GM12878 (cell line): ENCODE data around the gene TMPRSS6. TPM values are rescaled to one million over a fixed set of nuclear protein-coding genes. Genes with fewer than 3 reads are reported as not detected.

ENCODE experiments used
- BHLHE40 ChIP-seq, 2 experiments: fragments of 450-650 bp in 1 of 2; IDR thresholded peaks; 2 replicates each; pipeline ENCODE4 v1.6.1; 2011 to 2017; ENCODE audit warnings: low read depth in 2 of 2, borderline replicate concordance in 1 of 2, improper control_type of control experiment in 1 of 2, low read length in 1 of 2, mild to moderate bottlenecking in 1 of 2
- IRF4 ChIP-seq: IDR thresholded peaks from 2 replicates; pipeline ENCODE4 v1.6.1; 2011; ENCODE audit warnings: low read depth, low read length
- MEF2A ChIP-seq: IDR thresholded peaks from 2 replicates; pipeline ENCODE4 v1.6.1; 2011; ENCODE audit warnings: low read depth, mild to moderate bottlenecking, low read length, moderate library complexity; ENCODE audit not compliant: insufficient read depth
- MTA3 ChIP-seq: IDR thresholded peaks from 2 replicates; pipeline ENCODE4 v1.6.1; 2012; ENCODE audit warnings: low read length, inconsistent platforms, borderline replicate concordance
- NFIC ChIP-seq: IDR thresholded peaks from 2 replicates; pipeline ENCODE4 v1.6.1; 2012; ENCODE audit warnings: low read depth, mild to moderate bottlenecking, inconsistent platforms, low read length, moderate library complexity
- NKRF ChIP-seq: fragments of 450-650 bp; conservative IDR thresholded peaks from 2 replicates; pipeline ENCODE4 v1.6.1; 2017; ENCODE audit warnings: mild to moderate bottlenecking, moderate library complexity
- RB1 ChIP-seq: fragments of 450-650 bp; formaldehyde crosslinking; IDR thresholded peaks from 2 replicates; pipeline ENCODE4 v1.6.1; 2017; ENCODE audit warnings: mild to moderate bottlenecking, borderline replicate concordance
- REST ChIP-seq: IDR thresholded peaks from 2 replicates; pipeline ENCODE4 v1.6.1; 2012; ENCODE audit warnings: mild to moderate bottlenecking, low read depth, low read length
- ZBTB40 ChIP-seq: fragments of 450-650 bp; IDR thresholded peaks from 2 replicates; pipeline ENCODE4 v1.6.1; 2016; ENCODE audit warnings: mild to moderate bottlenecking, moderate library complexity, borderline replicate concordance
- ZNF217 ChIP-seq: fragments of 450-650 bp; IDR thresholded peaks from 2 replicates; pipeline ENCODE4 v1.6.1; 2017; ENCODE audit warnings: antibody characterized with exemption, mild to moderate bottlenecking
- polyA plus RNA-seq, 11 experiments: library from polyadenylated mRNA; depleted of rRNA in 4 of 11; unstranded in 6 of 11; stranded (reverse) in 5 of 11; fragments of >200 nt; fragmentation: Nextera tagmentation in 4 of 11; fragmentation: Illumina TruSeq in 1 of 11; extraction: Ambion mirVana in 4 of 11; extraction: Trizol in 1 of 11; gene quantifications; 1 replicate in 1 of 11; 2 replicates in 10 of 11; pipeline versions ENCODE4 v1.2.1 to v1.2.3, GENCODE V29; 2011 to 2016; ENCODE audit warnings: inconsistent platforms in 2 of 11, missing spikeins in 2 of 11, low read depth in 1 of 11
- total RNA-seq, 4 experiments: library from RNA; depleted of rRNA in 3 of 4; stranded (reverse); fragments of >200 nt in 3 of 4; fragmentation: Illumina TruSeq in 1 of 4; extraction: Trizol in 1 of 4; gene quantifications; 2 replicates each; pipeline versions ENCODE4 v1.2.1 to v1.2.3, GENCODE V29; 2013 to 2021
- TF ChIP-seq, protein P1 (sequence below): IDR thresholded peaks from 2 replicates; pipeline ENCODE4 v1.6.1; 2012; ENCODE audit warnings: improper control_type of control experiment, low read depth, low read length; ENCODE audit not compliant: insufficient replicate concordance

Gene TMPRSS6
- total and polyA plus RNA-seq, 10 of the 15 experiments (the other 5 are each of a cell fraction or from before 2014, with no cell fraction given) = 0.06 to 0.69 (median 0.19) TPM; not detected in 6

- TF ChIP-seq REST = no peak
- TF ChIP-seq MTA3 = no peak
- no peak for TF ChIP-seq BHLHE40 (IDR thresholded peaks at IDR 0.05; ENCODE audit: borderline replicate concordance in 1 of 2, low read depth in 2 of 2, low read length in 1 of 2)
- no peak for TF ChIP-seq MEF2A
- no peak for TF ChIP-seq IRF4
- no peak for TF ChIP-seq ZBTB40
- TF ChIP-seq RB1 = no peak
- no peak for TF ChIP-seq NKRF
- TF ChIP-seq ZNF217 = no peak
- TF ChIP-seq NFIC = no peak
- TF ChIP-seq, protein P1, sequence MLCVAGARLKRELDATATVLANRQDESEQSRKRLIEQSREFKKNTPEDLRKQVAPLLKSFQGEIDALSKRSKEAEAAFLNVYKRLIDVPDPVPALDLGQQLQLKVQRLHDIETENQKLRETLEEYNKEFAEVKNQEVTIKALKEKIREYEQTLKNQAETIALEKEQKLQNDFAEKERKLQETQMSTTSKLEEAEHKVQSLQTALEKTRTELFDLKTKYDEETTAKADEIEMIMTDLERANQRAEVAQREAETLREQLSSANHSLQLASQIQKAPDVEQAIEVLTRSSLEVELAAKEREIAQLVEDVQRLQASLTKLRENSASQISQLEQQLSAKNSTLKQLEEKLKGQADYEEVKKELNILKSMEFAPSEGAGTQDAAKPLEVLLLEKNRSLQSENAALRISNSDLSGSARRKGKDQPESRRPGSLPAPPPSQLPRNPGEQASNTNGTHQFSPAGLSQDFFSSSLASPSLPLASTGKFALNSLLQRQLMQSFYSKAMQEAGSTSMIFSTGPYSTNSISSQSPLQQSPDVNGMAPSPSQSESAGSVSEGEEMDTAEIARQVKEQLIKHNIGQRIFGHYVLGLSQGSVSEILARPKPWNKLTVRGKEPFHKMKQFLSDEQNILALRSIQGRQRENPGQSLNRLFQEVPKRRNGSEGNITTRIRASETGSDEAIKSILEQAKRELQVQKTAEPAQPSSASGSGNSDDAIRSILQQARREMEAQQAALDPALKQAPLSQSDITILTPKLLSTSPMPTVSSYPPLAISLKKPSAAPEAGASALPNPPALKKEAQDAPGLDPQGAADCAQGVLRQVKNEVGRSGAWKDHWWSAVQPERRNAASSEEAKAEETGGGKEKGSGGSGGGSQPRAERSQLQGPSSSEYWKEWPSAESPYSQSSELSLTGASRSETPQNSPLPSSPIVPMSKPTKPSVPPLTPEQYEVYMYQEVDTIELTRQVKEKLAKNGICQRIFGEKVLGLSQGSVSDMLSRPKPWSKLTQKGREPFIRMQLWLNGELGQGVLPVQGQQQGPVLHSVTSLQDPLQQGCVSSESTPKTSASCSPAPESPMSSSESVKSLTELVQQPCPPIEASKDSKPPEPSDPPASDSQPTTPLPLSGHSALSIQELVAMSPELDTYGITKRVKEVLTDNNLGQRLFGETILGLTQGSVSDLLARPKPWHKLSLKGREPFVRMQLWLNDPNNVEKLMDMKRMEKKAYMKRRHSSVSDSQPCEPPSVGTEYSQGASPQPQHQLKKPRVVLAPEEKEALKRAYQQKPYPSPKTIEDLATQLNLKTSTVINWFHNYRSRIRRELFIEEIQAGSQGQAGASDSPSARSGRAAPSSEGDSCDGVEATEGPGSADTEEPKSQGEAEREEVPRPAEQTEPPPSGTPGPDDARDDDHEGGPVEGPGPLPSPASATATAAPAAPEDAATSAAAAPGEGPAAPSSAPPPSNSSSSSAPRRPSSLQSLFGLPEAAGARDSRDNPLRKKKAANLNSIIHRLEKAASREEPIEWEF = no peak
Observed at GRCh38 chr22:37118083-37118482, 8.6 kb upstream of the TMPRSS6 start (continued).
